Measurements from ENCODE around the gene HSF2.
"Not testable (repeated sequence)": the region's sequence is repeated elsewhere in the genome, so short reads cannot be mapped to it uniquely, and the experiment has no call there.

Gene HSF2

DNA sequence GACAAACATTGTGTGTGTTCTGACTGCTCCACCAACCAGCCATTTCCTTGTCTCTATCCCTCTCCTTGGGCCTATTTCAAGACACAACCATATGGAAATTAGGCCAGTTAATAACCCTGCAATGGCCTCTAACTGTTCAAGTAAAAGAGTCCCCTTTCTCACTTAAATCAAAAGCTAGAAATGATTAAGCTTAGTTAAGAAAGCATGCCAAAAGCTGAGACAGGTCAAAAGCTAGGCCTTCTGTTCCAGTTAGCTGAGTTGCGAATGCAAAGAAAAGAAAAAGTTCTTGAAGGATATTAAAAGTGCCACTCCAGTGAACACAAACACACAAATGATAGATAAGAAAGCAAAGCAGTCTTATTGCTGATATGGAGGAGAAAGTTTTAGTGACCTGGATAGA is 49.6 kb downstream of the HSF2 start:
- no peak for DNase-seq (ENCODE audit: low read depth in 2 of 2)

DNA sequence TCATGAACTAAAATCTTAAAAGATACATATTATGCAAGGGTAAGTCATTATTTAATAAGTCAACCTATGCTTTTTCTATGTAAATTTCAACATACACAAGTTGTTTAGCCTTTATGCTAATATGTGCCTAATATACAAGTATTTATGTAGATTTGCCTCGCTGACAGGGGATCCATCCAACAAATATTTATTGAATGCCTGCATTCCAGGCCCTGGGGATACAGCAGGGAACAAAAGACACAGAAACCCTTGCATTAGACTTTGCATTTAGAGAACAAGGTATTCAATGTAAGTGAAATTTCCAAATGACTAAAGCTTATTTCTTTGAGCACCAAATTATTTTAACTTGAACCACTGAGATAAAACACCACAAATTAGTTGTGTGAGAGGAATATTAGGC is 53.1 kb downstream of the HSF2 start:
- no peak for DNase-seq (ENCODE audit: low read depth in 2 of 2)

GRCh38 chr6:122454673-122455072 is 55.2 kb downstream of the HSF2 start:
- no peak for DNase-seq (ENCODE audit: low read depth in 2 of 2)

DNA sequence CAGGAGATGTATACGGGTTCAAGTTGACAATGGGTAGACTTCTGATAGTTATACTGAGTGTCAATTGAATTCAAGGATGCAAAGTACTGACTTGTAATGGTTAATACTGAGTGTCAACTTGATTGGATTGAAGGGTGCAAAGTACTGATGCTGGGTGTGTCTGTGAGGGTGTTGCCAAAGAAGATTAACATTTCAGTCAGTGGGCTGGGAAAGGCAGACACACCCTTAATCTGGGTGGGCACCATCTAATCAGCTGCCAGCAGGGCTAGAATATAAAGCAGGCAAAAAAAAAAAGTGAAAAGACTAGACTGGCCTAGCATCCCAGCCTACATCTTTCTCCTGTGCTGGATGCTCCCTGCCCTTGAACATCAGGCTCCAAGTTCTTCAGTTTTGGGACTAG is 55.7 kb downstream of the HSF2 start:
- DNase-seq (ENCODE audit: low read depth in 2 of 2): not testable (repeated sequence)

- DNase-seq (ENCODE audit: low read depth in 2 of 2): no peak
Measured at GRCh38 chr6:122458087-122458486, 58.6 kb downstream of the HSF2 start.

DNA sequence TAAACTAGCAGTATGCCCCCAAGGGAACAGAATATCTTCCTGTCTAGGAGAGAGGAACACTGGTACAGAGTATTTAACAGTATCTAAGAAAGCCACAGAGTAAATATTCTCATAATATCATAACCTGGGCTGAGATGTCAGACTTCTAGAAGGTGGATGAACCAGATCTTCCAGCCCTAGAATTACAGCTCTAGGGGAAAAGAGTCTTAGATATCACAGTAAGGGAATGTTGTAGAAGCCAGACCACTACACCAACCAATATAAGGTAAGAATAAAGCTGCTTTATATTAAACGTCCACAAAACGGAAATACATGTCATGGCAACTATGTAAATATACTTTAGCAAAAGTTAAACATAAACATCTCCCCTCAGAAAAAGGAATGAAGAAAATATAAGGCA is 59.8 kb downstream of the HSF2 start:
- no peak for DNase-seq (ENCODE audit: low read depth in 2 of 2)

GRCh38 chr6:122459865-122460416 is 60.5 kb downstream of the HSF2 start:
- DNase-seq (ENCODE audit: low read depth in 2 of 2): not testable (repeated sequence)

GRCh38 chr6:122461885-122462284 is 62.4 kb downstream of the HSF2 start:
- no peak for DNase-seq (ENCODE audit: low read depth in 2 of 2)

DNA sequence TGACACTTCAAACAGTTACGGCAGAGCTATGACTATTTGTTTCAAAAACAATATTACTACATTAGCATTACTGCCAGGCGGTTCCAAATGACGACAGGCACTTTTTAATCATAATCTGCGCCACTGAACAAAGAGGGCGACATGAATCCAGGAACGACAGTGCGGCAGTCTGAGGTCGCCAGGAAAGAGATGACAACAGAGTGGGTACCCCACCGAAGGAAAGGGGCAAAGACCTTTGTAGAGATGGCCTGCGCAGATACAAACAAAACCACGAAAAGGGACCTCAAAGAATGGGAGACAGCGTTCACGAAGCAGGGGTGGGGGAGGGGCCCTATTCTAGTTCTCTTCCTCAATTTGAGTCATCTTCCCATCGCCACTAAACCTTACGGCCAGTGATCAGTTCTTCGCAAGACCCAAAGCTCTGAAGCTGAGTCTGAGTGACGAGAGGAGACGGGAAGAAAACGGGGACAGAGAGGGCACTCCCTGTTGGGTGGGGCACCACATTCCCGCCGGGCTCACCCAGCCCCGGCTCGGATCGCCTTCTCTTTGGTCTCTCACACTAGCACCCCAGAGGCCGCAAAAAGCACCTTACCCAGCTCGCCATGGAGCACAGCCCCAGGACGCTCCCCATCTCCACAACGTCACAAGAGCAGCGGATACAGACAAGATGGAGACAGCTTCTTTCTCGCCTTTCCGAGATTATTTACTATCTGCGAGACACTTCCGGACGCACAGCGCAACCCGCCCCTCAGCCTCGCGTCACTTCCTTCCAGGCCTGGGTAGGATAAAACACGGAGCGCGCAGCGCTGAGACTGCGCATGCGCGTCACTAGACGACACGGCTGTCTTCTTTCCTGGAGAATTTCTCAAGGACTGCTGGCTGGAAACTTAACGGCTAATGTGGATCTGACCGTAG is 71.9 kb downstream of the HSF2 start, which contains the start of gene SERINC1:
TSS of gene SERINC1 (minus strand) at position 701 of the 915 bp plus-strand sequence. CDS start at position 631, 70 bp downstream.
- peak; percentile 85 to 87 for DNase-seq (ENCODE audit: low read depth in 2 of 2)

DNA sequence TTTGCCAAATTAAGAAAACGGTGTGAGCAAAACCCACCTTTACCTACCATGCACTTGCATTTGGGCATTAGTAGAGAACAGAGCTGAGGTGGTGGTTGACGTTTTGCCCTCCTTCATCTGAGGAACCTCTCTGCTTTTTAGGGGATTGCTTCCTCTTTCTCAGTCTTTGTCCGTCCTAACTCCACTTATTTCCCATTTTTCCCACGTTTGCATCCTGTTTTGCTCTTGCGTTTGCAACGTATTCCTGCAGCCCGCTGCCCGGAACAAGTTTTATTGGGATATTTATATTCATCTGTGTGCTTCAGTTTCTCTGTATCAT is 72.5 kb downstream of the HSF2 start:
- DNase-seq (ENCODE audit: low read depth in 2 of 2): no peak

- no peak for DNase-seq (ENCODE audit: low read depth in 2 of 2)
Measured at GRCh38 chr6:122476131-122476530, 76.7 kb downstream of the HSF2 start.

DNA sequence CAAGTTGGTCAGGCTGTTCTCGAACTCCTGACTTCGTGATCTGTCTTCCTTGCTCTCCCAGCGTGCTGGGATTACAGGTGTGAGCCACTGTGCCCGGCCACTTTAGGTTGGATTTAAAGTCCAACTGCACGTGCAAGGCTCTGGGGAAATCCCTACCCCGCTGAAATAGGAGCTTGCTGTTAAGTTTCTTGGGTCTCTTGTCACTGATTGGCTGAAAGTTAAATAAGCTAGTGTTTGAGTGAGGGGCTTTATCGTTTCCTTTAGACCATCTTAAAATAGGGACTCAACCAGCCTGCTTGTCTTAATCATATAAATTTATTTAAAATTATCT is 83.3 kb downstream of the HSF2 start:
- no peak for DNase-seq (ENCODE audit: low read depth in 2 of 2)

Measured in stimulated activated CD8-positive, alpha-beta memory T cell treated with anti-CD3 and anti-CD28 coated beads, Interleukin-15, amount 100 ng/mL, for 48 hours (primary cell).